HEK293 (cell line): ENCODE measurements around the gene DYNC1LI1.
A peak's percentile ranks its signal among the peaks of the same experiment; 100 is the strongest.

Experiments used
- CTCF ChIA-PET: fragments of 350-600 bp; formaldehyde crosslinking; extraction: SDS; loops from one replicate; lab custom pipeline; 2021; ENCODE audit warnings: antibody characterized with exemption; lab: Yijun Ruan, JAX
- POLR2A ChIA-PET: fragments of 300-600 bp; formaldehyde crosslinking; extraction: SDS; loops from one replicate; lab custom pipeline; 2020; ENCODE audit warnings: antibody characterized with exemption, inconsistent platforms; lab: Yijun Ruan, JAX
- H3K27ac ChIP-seq: fragments of 200-500 bp; sonication (Bioruptor generic); 2 replicates; pipeline ENCODE4 v1.5.1; 2014; ENCODE audit warnings: low read depth, low read length, control low read depth, inconsistent platforms; ENCODE audit errors: extremely low read depth
- H3K36me3 ChIP-seq, 2 experiments: fragments of 200-500 bp in 1 of 2; sonication (Bioruptor generic) in 1 of 2; 1 replicate in 1 of 2; 2 replicates in 1 of 2; pipeline ENCODE4 v1.5.1; 2014 to 2017; ENCODE audit warnings: inconsistent platforms in 2 of 2, low read length in 2 of 2; ENCODE audit not compliant: control insufficient read depth in 2 of 2, insufficient read depth in 1 of 2
- H3K4me1 ChIP-seq: fragments of 200-500 bp; sonication (Bioruptor generic); 2 replicates; pipeline ENCODE4 v1.5.1; 2014; ENCODE audit warnings: mild to moderate bottlenecking, low read length, inconsistent platforms; ENCODE audit not compliant: control insufficient read depth, insufficient read depth
- H3K4me3 ChIP-seq: 2 replicates; pipeline ENCODE4 v1.5.1; 2011; ENCODE audit warnings: low read depth, mild to moderate bottlenecking, control low read depth, low read length, moderate library complexity
- H3K9me3 ChIP-seq: fragments of 200-500 bp; sonication (Bioruptor generic); 2 replicates; pipeline ENCODE4 v1.5.1; 2014; ENCODE audit warnings: low read depth, low read length, inconsistent platforms; ENCODE audit not compliant: control insufficient read depth, insufficient read depth
- KLF10 ChIP-seq: fragments of 450-650 bp; IDR thresholded peaks from 2 replicates; pipeline ENCODE4 v1.5.1; 2018; ENCODE audit warnings: missing biosample characterization, mild to moderate bottlenecking, missing genetic modification characterization
- MEIS1 ChIP-seq: sonication (generic); formaldehyde crosslinking; IDR thresholded peaks from 2 replicates; pipeline ENCODE4 v1.8.1; 2022; ENCODE audit warnings: missing genetic modification reagents, mild to moderate bottlenecking, borderline replicate concordance
- SP7 ChIP-seq: fragments of 450-650 bp; formaldehyde crosslinking; IDR thresholded peaks from 2 replicates; pipeline ENCODE4 v1.5.1; 2016; ENCODE audit warnings: missing biosample characterization, missing genetic modification characterization
- ZNF10 ChIP-seq: fragments of 450-650 bp; formaldehyde crosslinking; IDR thresholded peaks from 2 replicates; pipeline ENCODE4 v1.5.1; 2017; ENCODE audit warnings: missing biosample characterization, missing genetic modification characterization
- ZNF248 ChIP-seq: fragments of 450-650 bp; formaldehyde crosslinking; IDR thresholded peaks from 2 replicates; pipeline ENCODE4 v1.5.1; 2017; ENCODE audit warnings: missing biosample characterization, missing genetic modification characterization
- ZNF302 ChIP-seq: fragments of 450-650 bp; formaldehyde crosslinking; IDR thresholded peaks from 2 replicates; pipeline ENCODE4 v1.5.1; 2016; ENCODE audit warnings: missing biosample characterization, missing genetic modification characterization, low read depth
- ZNF366 ChIP-seq: fragments of 450-650 bp; formaldehyde crosslinking; conservative IDR thresholded peaks from 2 replicates; pipeline ENCODE4 v1.5.1; 2016; ENCODE audit warnings: missing biosample characterization, missing genetic modification characterization
- ZNF510 ChIP-seq: fragments of 450-650 bp; formaldehyde crosslinking; IDR thresholded peaks from 2 replicates; pipeline ENCODE4 v1.5.1; 2018; ENCODE audit warnings: mild to moderate bottlenecking, missing genetic modification characterization, missing biosample characterization; ENCODE audit not compliant: insufficient replicate concordance
- ZNF529 ChIP-seq: fragments of 450-650 bp; formaldehyde crosslinking; IDR thresholded peaks from 2 replicates; pipeline ENCODE4 v1.5.1; 2017; ENCODE audit warnings: missing genetic modification characterization, missing biosample characterization; ENCODE audit not compliant: insufficient replicate concordance
- ZNF544 ChIP-seq: fragments of 450-650 bp; formaldehyde crosslinking; IDR thresholded peaks from 2 replicates; pipeline ENCODE4 v1.5.0; 2017; ENCODE audit warnings: missing biosample characterization, missing genetic modification characterization
- ZNF549 ChIP-seq: fragments of 450-650 bp; IDR thresholded peaks from 2 replicates; pipeline ENCODE4 v1.5.1; 2018; ENCODE audit warnings: missing biosample characterization, missing genetic modification characterization, mild to moderate bottlenecking, inconsistent platforms, moderate library complexity
- ZNF623 ChIP-seq: fragments of 450-650 bp; formaldehyde crosslinking; IDR thresholded peaks from 2 replicates; pipeline ENCODE4 v1.5.1; 2016; ENCODE audit warnings: missing biosample characterization, missing genetic modification characterization
- ZNF624 ChIP-seq: fragments of 450-650 bp; formaldehyde crosslinking; IDR thresholded peaks from 2 replicates; pipeline ENCODE4 v1.5.1; 2017; ENCODE audit warnings: missing biosample characterization, missing genetic modification characterization
- ZNF670 ChIP-seq: fragments of 450-650 bp; formaldehyde crosslinking; IDR thresholded peaks from 2 replicates; pipeline ENCODE4 v1.5.1; 2016; ENCODE audit warnings: missing biosample characterization, missing genetic modification characterization, low read depth
- TF ChIP-seq, protein P1 (sequence below): fragments of 450-650 bp; formaldehyde crosslinking; IDR thresholded peaks from 2 replicates; pipeline ENCODE4 v1.5.1; 2016; ENCODE audit warnings: missing biosample characterization, missing genetic modification characterization

Gene DYNC1LI1

GRCh38 chr3:32606277-32606676, 35.6 kb upstream of the DYNC1LI1 start:
- POLR2A ChIA-PET: no interaction called here
- H3K27ac ChIP-seq: no peak overlapping the region
- H3K4me3 ChIP-seq: no peak overlapping the region
- H3K4me1 ChIP-seq: no peaks in the 10 kb centered on the region
- no peaks in the 10 kb centered on the region for H3K36me3 ChIP-seq
- no peaks in the 10 kb centered on the region for H3K9me3 ChIP-seq
- CTCF ChIA-PET: no interaction called here
- TF ChIP-seq ZNF10 (no peak), SP7 (tag by site-specific recombination) (no peak), ZNF366 (tag by site-specific recombination) (peak; percentile 88)

DNA sequence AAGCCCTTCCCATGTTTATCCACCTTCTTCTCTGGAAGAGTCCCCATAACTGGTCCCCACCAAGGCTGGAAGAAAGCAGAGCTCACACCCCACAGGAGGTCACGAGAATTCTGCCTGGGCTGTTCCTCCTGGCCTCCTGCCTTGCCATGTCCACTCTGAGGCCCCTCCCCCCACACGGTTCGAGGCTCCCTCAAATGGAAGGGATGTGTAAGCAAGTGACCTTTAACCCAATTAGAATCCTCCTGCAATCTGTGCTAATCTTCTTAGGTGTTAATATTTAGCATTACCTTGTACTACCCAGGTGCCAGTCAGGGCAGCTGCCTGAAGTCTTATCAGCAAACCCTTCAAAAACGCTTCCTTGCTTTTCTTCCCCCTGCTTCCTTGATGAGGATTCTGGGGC, 32.4 kb upstream of the DYNC1LI1 start:
- TF ChIP-seq KLF10 (tag by site-specific recombination) (no peak), ZNF670 (tag by site-specific recombination) (no peak), ZNF623 (no peak)
- Histone ChIP-seq H3K27ac (no peak overlapping the region), H3K9me3 (no peaks in the 10 kb centered on the region), H3K36me3 (no peaks in the 10 kb centered on the region), H3K4me1 (no peaks in the 10 kb centered on the region), H3K4me3 (no peak overlapping the region)
- CTCF ChIA-PET: no interaction called here
- POLR2A ChIA-PET: no interaction called here

DNA sequence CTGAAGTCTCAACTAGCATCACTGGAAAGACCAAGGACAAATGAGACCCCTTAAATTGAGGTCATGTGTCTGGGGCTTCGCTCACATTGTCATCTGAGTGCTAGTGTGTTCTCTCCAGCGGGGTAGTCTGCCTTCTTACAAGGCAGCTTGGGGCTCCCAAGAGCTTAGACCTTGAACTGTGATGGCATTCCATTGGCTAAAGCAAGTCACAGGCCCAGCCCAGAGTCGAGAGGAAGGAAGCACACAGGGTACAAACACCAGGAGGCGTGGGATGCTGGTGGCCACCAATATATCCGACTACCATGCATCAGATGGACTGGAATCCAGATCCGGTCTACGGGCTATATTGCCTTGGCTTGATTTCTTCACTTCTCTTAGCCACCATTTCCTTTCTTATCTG, 31.5 kb upstream of the DYNC1LI1 start:
- Histone ChIP-seq H3K27ac (no peak overlapping the region), H3K36me3 (no peaks in the 10 kb centered on the region), H3K4me3 (no peak overlapping the region), H3K9me3 (no peaks in the 10 kb centered on the region), H3K4me1 (no peaks in the 10 kb centered on the region)
- CTCF ChIA-PET: no interaction called here
- POLR2A ChIA-PET: no interaction called here
- TF ChIP-seq ZNF544 (tag by site-specific recombination) (no peak), ZNF510 (no peak)

- Histone ChIP-seq H3K4me1 (no peaks in the 10 kb centered on the region), H3K36me3 (no peaks in the 10 kb centered on the region), H3K4me3 (no peak overlapping the region), H3K9me3 (no peaks in the 10 kb centered on the region), H3K27ac (no peak overlapping the region)
- ChIA-PET CTCF (no interaction called here), POLR2A (no interaction called here)
- TF ChIP-seq ZNF624 (tag by site-specific recombination) (no peak), ZNF302 (tag by site-specific recombination) (no peak), ZNF529 (no peak), ZNF248 (tag by site-specific recombination) (no peak), ZNF549 (tag by site-specific recombination) (no peak), MEIS1 (CRISPR knock-in tag) (no peak)
- TF ChIP-seq, protein P1, sequence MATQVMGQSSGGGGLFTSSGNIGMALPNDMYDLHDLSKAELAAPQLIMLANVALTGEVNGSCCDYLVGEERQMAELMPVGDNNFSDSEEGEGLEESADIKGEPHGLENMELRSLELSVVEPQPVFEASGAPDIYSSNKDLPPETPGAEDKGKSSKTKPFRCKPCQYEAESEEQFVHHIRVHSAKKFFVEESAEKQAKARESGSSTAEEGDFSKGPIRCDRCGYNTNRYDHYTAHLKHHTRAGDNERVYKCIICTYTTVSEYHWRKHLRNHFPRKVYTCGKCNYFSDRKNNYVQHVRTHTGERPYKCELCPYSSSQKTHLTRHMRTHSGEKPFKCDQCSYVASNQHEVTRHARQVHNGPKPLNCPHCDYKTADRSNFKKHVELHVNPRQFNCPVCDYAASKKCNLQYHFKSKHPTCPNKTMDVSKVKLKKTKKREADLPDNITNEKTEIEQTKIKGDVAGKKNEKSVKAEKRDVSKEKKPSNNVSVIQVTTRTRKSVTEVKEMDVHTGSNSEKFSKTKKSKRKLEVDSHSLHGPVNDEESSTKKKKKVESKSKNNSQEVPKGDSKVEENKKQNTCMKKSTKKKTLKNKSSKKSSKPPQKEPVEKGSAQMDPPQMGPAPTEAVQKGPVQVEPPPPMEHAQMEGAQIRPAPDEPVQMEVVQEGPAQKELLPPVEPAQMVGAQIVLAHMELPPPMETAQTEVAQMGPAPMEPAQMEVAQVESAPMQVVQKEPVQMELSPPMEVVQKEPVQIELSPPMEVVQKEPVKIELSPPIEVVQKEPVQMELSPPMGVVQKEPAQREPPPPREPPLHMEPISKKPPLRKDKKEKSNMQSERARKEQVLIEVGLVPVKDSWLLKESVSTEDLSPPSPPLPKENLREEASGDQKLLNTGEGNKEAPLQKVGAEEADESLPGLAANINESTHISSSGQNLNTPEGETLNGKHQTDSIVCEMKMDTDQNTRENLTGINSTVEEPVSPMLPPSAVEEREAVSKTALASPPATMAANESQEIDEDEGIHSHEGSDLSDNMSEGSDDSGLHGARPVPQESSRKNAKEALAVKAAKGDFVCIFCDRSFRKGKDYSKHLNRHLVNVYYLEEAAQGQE (tag by site-specific recombination): no peak
Measured at GRCh38 chr3:32601722-32602121, 31.1 kb upstream of the DYNC1LI1 start.
